ENCODE data around the gene UNKL.

DNA sequence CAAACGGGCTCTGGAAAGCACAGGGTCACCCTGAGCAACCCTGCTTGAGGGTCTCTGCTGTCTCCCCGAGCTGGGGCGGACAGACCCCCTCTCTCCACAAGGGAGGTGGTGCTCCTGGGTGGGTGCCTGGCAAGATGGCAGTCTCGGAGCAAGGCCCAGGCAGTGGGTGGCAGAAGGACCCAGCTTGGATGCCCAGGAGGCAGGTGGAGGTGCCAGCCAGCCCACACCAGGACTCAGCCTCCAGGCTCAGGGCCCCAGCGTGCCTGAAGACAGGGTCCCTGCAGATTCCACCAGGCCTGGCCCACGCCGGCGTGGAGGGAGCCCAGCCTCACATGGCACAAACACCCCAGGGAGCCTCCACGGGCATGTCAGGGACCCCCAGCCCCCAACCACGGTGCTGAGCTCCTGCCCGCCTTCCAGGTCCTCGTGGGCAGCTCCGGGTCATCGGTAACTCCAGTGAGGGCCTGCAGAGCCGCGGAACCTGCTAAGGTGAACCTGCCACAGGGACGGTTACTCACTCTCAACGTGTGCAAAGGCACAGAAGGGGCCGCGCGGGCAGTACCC lies 20.8 kb downstream of the UNKL start:
- TF ChIP-seq, protein P1, sequence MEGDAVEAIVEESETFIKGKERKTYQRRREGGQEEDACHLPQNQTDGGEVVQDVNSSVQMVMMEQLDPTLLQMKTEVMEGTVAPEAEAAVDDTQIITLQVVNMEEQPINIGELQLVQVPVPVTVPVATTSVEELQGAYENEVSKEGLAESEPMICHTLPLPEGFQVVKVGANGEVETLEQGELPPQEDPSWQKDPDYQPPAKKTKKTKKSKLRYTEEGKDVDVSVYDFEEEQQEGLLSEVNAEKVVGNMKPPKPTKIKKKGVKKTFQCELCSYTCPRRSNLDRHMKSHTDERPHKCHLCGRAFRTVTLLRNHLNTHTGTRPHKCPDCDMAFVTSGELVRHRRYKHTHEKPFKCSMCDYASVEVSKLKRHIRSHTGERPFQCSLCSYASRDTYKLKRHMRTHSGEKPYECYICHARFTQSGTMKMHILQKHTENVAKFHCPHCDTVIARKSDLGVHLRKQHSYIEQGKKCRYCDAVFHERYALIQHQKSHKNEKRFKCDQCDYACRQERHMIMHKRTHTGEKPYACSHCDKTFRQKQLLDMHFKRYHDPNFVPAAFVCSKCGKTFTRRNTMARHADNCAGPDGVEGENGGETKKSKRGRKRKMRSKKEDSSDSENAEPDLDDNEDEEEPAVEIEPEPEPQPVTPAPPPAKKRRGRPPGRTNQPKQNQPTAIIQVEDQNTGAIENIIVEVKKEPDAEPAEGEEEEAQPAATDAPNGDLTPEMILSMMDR (conservative IDR thresholded peaks at IDR 0.05): no peak
- no peak for TF ChIP-seq EZH2 (IDR thresholded peaks at IDR 0.05; ENCODE audit: low read depth)

Data from PC-9 (cell line).